GM23338 (cell line): ENCODE results near the gene DCAF11. TPM values are rescaled to one million over a fixed set of nuclear protein-coding genes. Genes with fewer than 3 reads are reported as not detected.

Experiments
- ATAC-seq: fragments of 200-7000 bp; cut with Tn5 transposase; 3 replicates; pipeline ENCODE4 v1.9.1; 2020
- DNase-seq: peaks from one replicate; pipeline ENCODE4 v3.0.0-alpha.2; 2015; ENCODE audit warnings: low spot score
- H2AFZ ChIP-seq: fragments of 200-600 bp; sonication (generic); 2 replicates; pipeline ENCODE4 v1.8.0; 2016; ENCODE audit warnings: antibody characterized with exemption, mild to moderate bottlenecking, moderate library complexity
- H3F3A ChIP-seq: fragments of 200-600 bp; sonication (generic); replicated peaks from 2 replicates; pipeline ENCODE4 v1.8.0; 2017; ENCODE audit warnings: antibody characterized with exemption, mixed run types, low read depth
- H3K27ac ChIP-seq: fragments of 200-600 bp; sonication (generic); 2 replicates; pipeline ENCODE4 v1.6.1; 2016; ENCODE audit warnings: low read depth
- H3K27me3 ChIP-seq: fragments of 200-600 bp; sonication (generic); 2 replicates; pipeline ENCODE4 v1.8.0; 2016; ENCODE audit warnings: mild to moderate bottlenecking, mixed run types, moderate library complexity; ENCODE audit not compliant: insufficient read depth
- H3K36me3 ChIP-seq: fragments of 200-600 bp; sonication (generic); 2 replicates; pipeline ENCODE4 v1.8.0; 2016; ENCODE audit warnings: mild to moderate bottlenecking; ENCODE audit not compliant: insufficient read depth
- H3K4me1 ChIP-seq: fragments of 200-600 bp; sonication (generic); 2 replicates; pipeline ENCODE4 v1.8.0; 2016; ENCODE audit warnings: mild to moderate bottlenecking, moderate library complexity; ENCODE audit not compliant: insufficient read depth
- H3K4me2 ChIP-seq: fragments of 200-600 bp; sonication (generic); 2 replicates; pipeline ENCODE4 v1.7.1; 2017; ENCODE audit warnings: mixed run types
- H3K4me3 ChIP-seq: fragments of 200-600 bp; sonication (generic); 2 replicates; pipeline ENCODE4 v1.6.1; 2016; ENCODE audit warnings: mixed run types
- H3K79me2 ChIP-seq: fragments of 200-600 bp; sonication (generic); replicated peaks from 2 replicates; pipeline ENCODE4 v1.8.0; 2017; ENCODE audit warnings: mild to moderate bottlenecking; ENCODE audit not compliant: insufficient read depth
- H3K9me2 ChIP-seq: fragments of 200-600 bp; sonication (generic); 2 replicates; pipeline ENCODE4 v1.8.0; 2017; ENCODE audit not compliant: insufficient read depth
- H4K20me1 ChIP-seq: fragments of 200-600 bp; sonication (generic); replicated peaks from 2 replicates; pipeline ENCODE4 v1.8.0; 2017; ENCODE audit warnings: mild to moderate bottlenecking; ENCODE audit not compliant: insufficient read depth
- H3K27ac Mint-ChIP-seq: 2 replicates; pipeline ENCODE4 v1.8.0; 2020; ENCODE audit warnings: inconsistent platforms, mild to moderate bottlenecking, moderate library complexity, mixed read lengths
- H3K27me3 Mint-ChIP-seq: 3 replicates; pipeline ENCODE4 v1.8.0; 2022; ENCODE audit warnings: low read depth, mild to moderate bottlenecking, moderate library complexity, mixed read lengths, inconsistent platforms; ENCODE audit not compliant: insufficient read depth, poor library complexity
- H3K36me3 Mint-ChIP-seq: 3 replicates; pipeline ENCODE4 v1.8.0; 2021; ENCODE audit warnings: low read depth, mild to moderate bottlenecking, inconsistent platforms, moderate library complexity, mixed read lengths
- H3K4me1 Mint-ChIP-seq: 3 replicates; pipeline ENCODE4 v1.8.0; 2020; ENCODE audit warnings: mild to moderate bottlenecking, inconsistent platforms, mixed read lengths
- H3K4me3 Mint-ChIP-seq: 3 replicates; pipeline ENCODE4 v1.8.0; 2021; ENCODE audit warnings: moderate library complexity, mild to moderate bottlenecking, inconsistent platforms, mixed read lengths
- H3K9me3 Mint-ChIP-seq: 3 replicates; pipeline ENCODE4 v1.8.0; 2020; ENCODE audit warnings: moderate library complexity, mild to moderate bottlenecking, inconsistent platforms, mixed read lengths
- CREB1 ChIP-seq: fragments of 250-450 bp; sonication (Bioruptor Pico); IDR thresholded peaks from 2 replicates; pipeline ENCODE4 v1.5.0; 2020; ENCODE audit warnings: low read depth, mild to moderate bottlenecking, moderate library complexity
- JUNB ChIP-seq: IDR thresholded peaks from one replicate; pipeline ENCODE4 v1.6.1; 2016; ENCODE audit warnings: antibody characterized with exemption; ENCODE audit not compliant: unreplicated experiment
- REST ChIP-seq: IDR thresholded peaks from one replicate; pipeline ENCODE4 v1.6.1; 2018; ENCODE audit warnings: antibody characterized with exemption; ENCODE audit not compliant: unreplicated experiment
- ZNF462 ChIP-seq: fragments of 250-450 bp; sonication (Bioruptor Pico); IDR thresholded peaks from 2 replicates; pipeline ENCODE4 v1.5.0; 2020; ENCODE audit warnings: mild to moderate bottlenecking, moderate library complexity
- polyA plus RNA-seq: library from polyadenylated mRNA; unstranded; fragments of >200 nt; fragmentation: Nextera tagmentation; extraction: Ambion mirVana; gene quantifications from 2 replicates; pipeline ENCODE4 v1.2.1, GENCODE V29; 2016
- total RNA-seq: library from RNA; depleted of rRNA; stranded (reverse); fragments of >200 nt; shearing (Covaris generic); gene quantifications from 2 replicates; pipeline ENCODE4 v1.2.3, GENCODE V29; 2014

The DCAF11 gene
- total and polyA plus RNA-seq, 2 experiments from 2014 or later = 18.6 to 93.2 TPM

GRCh38 chr14:24113379-24113800 is 1.2 kb upstream of the DCAF11 start (continued):
- no peak for TF ChIP-seq REST

- Mint-ChIP-seq H3K27me3 (peaks cover 23% of the 10 kb centered on the region), H3K4me1 (peaks cover 16% of the 10 kb centered on the region), H3K4me3 (peak overlapping the region; percentile 93), H3K27ac (peak overlapping the region; percentile 99), H3K36me3 (peaks cover 20% of the 10 kb centered on the region), H3K9me3 (peaks cover 3% of the 10 kb centered on the region; the same call in 1 of the 3 replicates)
- Histone ChIP-seq H3K79me2 (peaks cover 11% of the 10 kb centered on the region), H3K4me2 (peak overlapping the region; percentile 96), H3K27ac (peak overlapping the region; percentile 94), H3K9me2 (no peaks in the 10 kb centered on the region), H4K20me1 (no peaks in the 10 kb centered on the region; the same call in none of the 2 replicates), H3K36me3 (peaks cover 7% of the 10 kb centered on the region; the same call in 1 of the 2 replicates), H3K27me3 (no peaks in the 10 kb centered on the region), H3K4me1 (peaks cover 6% of the 10 kb centered on the region), H3K4me3 (peak overlapping the region; percentile 77), H2AFZ (peak overlapping the region; percentile 95), H3F3A (peaks cover 6% of the 10 kb centered on the region; the same call in 1 of the 2 replicates)
- DNase-seq = peak; percentile 95
- peak; percentile 61 for ATAC-seq
- peak; percentile 62 for TF ChIP-seq CREB1 (CRISPR knock-in tag)
- no peak for TF ChIP-seq ZNF462
- TF ChIP-seq JUNB = peak; percentile 90
Observed at GRCh38 chr14:24113801-24114531, 611 bp upstream of the DCAF11 start.
